GM13977 (cell line): ENCODE measurements around the gene GPSM1.

Experiments
- DNase-seq: peaks from one replicate; pipeline ENCODE4 v3.0.0; 2012; ENCODE audit warnings: low spot score
- CTCF ChIP-seq: IDR thresholded peaks from 2 replicates; pipeline ENCODE4 v1.5.1; 2012; ENCODE audit warnings: mild to moderate bottlenecking, control low read depth; ENCODE audit not compliant: insufficient read depth; ENCODE audit errors: extremely low read depth, missing control alignments
- in situ Hi-C: fragments of 300-500 bp; cut with MboI; formaldehyde crosslinking; loops from one replicate; pipeline ENCODE4 v1.12.0; 2022; ENCODE audit warnings: low sequenced_read_pairs, low pct_unique_long_range_greater_than_20kb, mixed read lengths, inconsistent platforms; ENCODE audit not compliant: unreplicated experiment

Gene GPSM1

GRCh38 chr9:136321561-136321960 lies 5.8 kb upstream of the GPSM1 start:
- no peak for TF ChIP-seq CTCF
- DNase-seq: no peak
- in situ Hi-C loops: no loop called here

- TF ChIP-seq CTCF: no peak
- in situ Hi-C loops: no loop called here
- DNase-seq: no peak
Measured at GRCh38 chr9:136322756-136323330, 4.5 kb upstream of the GPSM1 start.

- DNase-seq: no peak
- in situ Hi-C loops: no loop called here
- TF ChIP-seq CTCF: no peak
Measured at GRCh38 chr9:136323371-136323789, 4.0 kb upstream of the GPSM1 start.

- no peak for DNase-seq
- TF ChIP-seq CTCF: no peak
- in situ Hi-C loops: no loop called here
Measured at GRCh38 chr9:136324501-136325300, 2.6 kb upstream of the GPSM1 start.

- no peak for DNase-seq
- no peak for TF ChIP-seq CTCF
- in situ Hi-C loops: no loop called here
Measured at GRCh38 chr9:136325358-136325757, 2.0 kb upstream of the GPSM1 start.

- TF ChIP-seq CTCF: no peak
- DNase-seq: no peak
- in situ Hi-C loops: no loop called here
Measured at GRCh38 chr9:136326061-136326760, 1.1 kb upstream of the GPSM1 start.
